Kidney (tissue), 14 donors: ENCODE data around the gene STAT5B. TPM values are rescaled to one million over a fixed set of nuclear protein-coding genes. Genes with fewer than 3 reads are reported as not detected.
A peak's percentile ranks its signal among the peaks of the same experiment; 100 is the strongest.

Experiments used
- DNase-seq, 5 donors: peaks; one replicate each; pipeline ENCODE4 v3.0.0-alpha.2; 2013 to 2020
- FAIRE-seq: peaks from 2 replicates; lab custom pipeline; 2012; peaks lifted over from hg19 to GRCh38; lab: Jason Lieb, UNC
- H3K27ac ChIP-seq, 2 donors: one replicate each; pipeline ENCODE4 v1.7.0; 2013; ENCODE audit warnings: low read depth in 2 of 2, low read length in 2 of 2, inconsistent platforms in 1 of 2
- H3K27me3 ChIP-seq: one replicate; pipeline ENCODE4 v1.7.1; 2013; ENCODE audit warnings: low read length, inconsistent platforms; ENCODE audit not compliant: control insufficient read depth, insufficient read depth
- H3K36me3 ChIP-seq, 3 donors: one replicate each; pipeline versions ENCODE4 v1.7.0 to v1.7.1; 2013; ENCODE audit warnings: low read length in 3 of 3, control low read depth in 1 of 3, inconsistent platforms in 1 of 3; ENCODE audit not compliant: insufficient read depth in 3 of 3, control insufficient read depth in 2 of 3
- H3K4me1 ChIP-seq, 3 donors: one replicate each; pipeline versions ENCODE4 v1.7.0 to v1.7.1; 2013; ENCODE audit warnings: low read length in 3 of 3, inconsistent platforms in 1 of 3, low read depth in 1 of 3; ENCODE audit not compliant: control insufficient read depth in 2 of 3, insufficient read depth in 2 of 3
- H3K4me3 ChIP-seq, 3 donors: one replicate each; pipeline versions ENCODE4 v1.7.0 to v1.8.1; 2013; ENCODE audit warnings: low read length in 3 of 3, control low read depth in 1 of 3, inconsistent platforms in 1 of 3
- H3K9ac ChIP-seq, 3 donors: one replicate each; pipeline versions ENCODE4 v1.7.0 to v1.7.1; 2013; ENCODE audit warnings: low read length in 3 of 3, control low read depth in 1 of 3, inconsistent platforms in 1 of 3
- H3K9me3 ChIP-seq, 3 donors: one replicate each; pipeline versions ENCODE4 v1.7.0 to v1.7.1; 2013; ENCODE audit warnings: low read length in 3 of 3, control low read depth in 1 of 3, inconsistent platforms in 1 of 3; ENCODE audit not compliant: control insufficient read depth in 2 of 3, insufficient read depth in 1 of 3
- CTCF ChIP-seq: IDR thresholded peaks from 3 replicates; pipeline ENCODE4 v1.5.1; 2012; ENCODE audit warnings: mild to moderate bottlenecking, moderate library complexity, borderline replicate concordance; ENCODE audit not compliant: insufficient read depth; ENCODE audit errors: extremely low read depth
- intact Hi-C: fragments of 100-400 bp; cut with DNase I; formaldehyde crosslinking; loops from one replicate; pipeline ENCODE4 v1.11.1; 2022
- polyA plus RNA-seq: library from polyadenylated mRNA; stranded (reverse); fragments of 350-450 nt; fragmentation: Illumina TruSeq; extraction: RNeasy Lipid Tissue Mini Kit (QIAGEN cat#74804); gene quantifications from one replicate; pipeline ENCODE4 v1.2.3, GENCODE V29; 2014; ENCODE audit warnings: low read depth, low replicate concordance; ENCODE audit not compliant: insufficient read depth
- total RNA-seq: library from RNA; stranded (reverse); fragmentation: NEBNext Ultra II Directional; extraction: Animal tissue kit (Norgen Biotek cat#: 25700); gene quantifications from one replicate; pipeline ENCODE4 v1.2.1, GENCODE V29; 2021
- donor health status: control.
- donor health status: control.
- donor health status: control.
- donor health status: control.
- donor health status: control.
- donor health status: DM: yes; HTN: yes; CAD: no.
- donor health status: Normal renal cell carcinoma (clear cell type).

Gene STAT5B
- total and polyA plus RNA-seq, 2 donors from 2014 or later = 20.4 to 68.0 TPM

GRCh38 chr17:42181851-42182207, 94.4 kb downstream of the STAT5B start:
- FAIRE-seq = no peak
- intact Hi-C loops = no loop called here
- Histone ChIP-seq H3K4me1 (peaks cover 0 to 20% (median 0%) of the 10 kb centered on the region in 3 donors), H3K27ac (no peak overlapping the region), H3K9ac (no peak overlapping the region), H3K36me3 (no peaks in the 10 kb centered on the region), H3K4me3 (no peak overlapping the region), H3K9me3 (no peaks in the 10 kb centered on the region), H3K27me3 (peaks cover 19% of the 10 kb centered on the region)
- no peak for DNase-seq
- TF ChIP-seq CTCF = no peak

GRCh38 chr17:42180922-42181850, 95.0 kb downstream of the STAT5B start, which contains the start of gene KCNH4:
Gene KCNH4 (minus strand): TSS chr17:42181142. CDS start chr17:42180945, 197 bp downstream.
- H3K4me1 ChIP-seq = peaks cover 0 to 20% (median 0%) of the 10 kb centered on the region in 3 donors
- no peaks in the 10 kb centered on the region for H3K9me3 ChIP-seq
- H3K27ac ChIP-seq = no peak within 1 kb of the TSS
- H3K36me3 ChIP-seq = no peaks in the 10 kb centered on the region
- no peak within 1 kb of the TSS for H3K4me3 ChIP-seq
- peak; percentile 56 for TF ChIP-seq CTCF
- intact Hi-C loops = no loop called here
- no peak within 1 kb of the TSS for H3K9ac ChIP-seq
- FAIRE-seq (no peak), DNase-seq (peak; percentile 43 to 93 (median 61))
- peaks cover 19% of the 10 kb centered on the region for H3K27me3 ChIP-seq

- DNase-seq (no peak), FAIRE-seq (no peak)
- Histone ChIP-seq H3K9ac (no peak overlapping the region), H3K27me3 (peaks cover 19% of the 10 kb centered on the region), H3K27ac (no peak overlapping the region), H3K36me3 (no peaks in the 10 kb centered on the region), H3K9me3 (no peaks in the 10 kb centered on the region), H3K4me3 (no peak overlapping the region), H3K4me1 (peaks cover 0 to 20% (median 0%) of the 10 kb centered on the region in 3 donors)
- intact Hi-C loops = no loop called here
- no peak for TF ChIP-seq CTCF
Measured at GRCh38 chr17:42180411-42180921, 95.7 kb downstream of the STAT5B start.
